NB4 (cell line): ENCODE results near the gene SLC2A4.

Experiments used
- DNase-seq: peaks from one replicate; pipeline ENCODE4 v3.0.0; 2010; ENCODE audit warnings: low read depth
- H3K4me3 ChIP-seq: one replicate; pipeline ENCODE4 v1.5.1; 2011; ENCODE audit warnings: mild to moderate bottlenecking, low read depth, low read length, moderate library complexity
- CTCF ChIP-seq: IDR thresholded peaks from one replicate; pipeline ENCODE4 v1.5.1; 2012; ENCODE audit warnings: low read depth, low read length
- MAX ChIP-seq: IDR thresholded peaks from 2 replicates; pipeline ENCODE4 v1.6.1; 2011; ENCODE audit warnings: low read depth, low read length
- MYC ChIP-seq: IDR thresholded peaks from 2 replicates; pipeline ENCODE4 v1.6.1; 2011; ENCODE audit warnings: low read depth, low read length
- POLR2A ChIP-seq: IDR thresholded peaks from 2 replicates; pipeline ENCODE4 v1.6.1; 2011; ENCODE audit warnings: mild to moderate bottlenecking; ENCODE audit not compliant: insufficient read length; ENCODE audit errors: extremely low read depth

The SLC2A4 gene

GRCh38 chr17:7259555-7259889 is 22.0 kb upstream of the SLC2A4 start:
- TF ChIP-seq POLR2A: no peak
- no peak for TF ChIP-seq MYC
- TF ChIP-seq MAX: no peak
- no peak for TF ChIP-seq CTCF
- no peak overlapping the region for H3K4me3 ChIP-seq
- DNase-seq: no peak

- TF ChIP-seq POLR2A: no peak
- no peak for TF ChIP-seq MYC
- no peak for TF ChIP-seq CTCF
- TF ChIP-seq MAX: no peak
- no peak for DNase-seq
- no peak overlapping the region for H3K4me3 ChIP-seq
Measured at GRCh38 chr17:7260151-7260550, 21.4 kb upstream of the SLC2A4 start.

GRCh38 chr17:7260651-7261378 is 20.7 kb upstream of the SLC2A4 start:
- TF ChIP-seq MYC: no peak
- no peak for TF ChIP-seq MAX
- TF ChIP-seq POLR2A: no peak
- no peak for TF ChIP-seq CTCF
- no peak for DNase-seq
- H3K4me3 ChIP-seq: no peak overlapping the region

- no peak for DNase-seq
- TF ChIP-seq POLR2A (no peak), MYC (no peak), CTCF (no peak), MAX (no peak)
- no peak overlapping the region for H3K4me3 ChIP-seq
Measured at GRCh38 chr17:7261379-7262191, 19.9 kb upstream of the SLC2A4 start.

GRCh38 chr17:7262192-7262934 is 19.2 kb upstream of the SLC2A4 start, which contains the start of gene CLDN7:
Gene CLDN7 (minus strand): TSS chr17:7262478. CDS start chr17:7262043, 435 bp downstream.
- no peak for DNase-seq
- no peak within 1 kb of the TSS for H3K4me3 ChIP-seq
- TF ChIP-seq MAX (no peak), MYC (no peak), POLR2A (no peak), CTCF (no peak)
